Hematopoietic multipotent progenitor cell treated with erythropoietin and hydrocortisone succinate and interleukin-3 and kit ligand, for 17 days (in vitro differentiated cells): ENCODE measurements around the gene REXO4.
"Not testable (repeated sequence)": the region's sequence is repeated elsewhere in the genome, so short reads cannot be mapped to it uniquely, and the experiment has no call there.

Experiments
- DNase-seq: peaks from one replicate; pipeline ENCODE4 v3.0.0-alpha.2; 2015; ENCODE audit warnings: low spot score

Gene REXO4

DNA sequence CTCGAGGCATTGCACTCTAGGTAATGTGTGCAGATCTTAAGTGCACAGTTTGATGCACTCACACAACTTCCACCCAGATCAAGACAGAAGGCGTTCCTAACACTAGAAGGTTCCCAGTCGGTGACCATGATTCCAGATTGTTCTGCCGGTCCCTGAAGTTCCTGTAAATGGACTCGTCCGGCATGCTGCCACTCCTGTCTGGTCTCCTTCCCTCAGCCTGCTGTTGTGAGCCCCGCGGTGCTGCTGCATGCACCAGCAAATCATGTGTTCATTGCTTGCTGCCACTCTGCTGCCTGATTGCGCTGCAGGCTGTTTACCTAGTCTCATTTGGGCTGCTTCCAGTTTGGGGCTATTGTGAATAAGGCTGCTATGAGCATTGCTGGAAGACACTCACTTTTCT, 30.1 kb downstream of the REXO4 start:
- DNase-seq = no peak

DNA sequence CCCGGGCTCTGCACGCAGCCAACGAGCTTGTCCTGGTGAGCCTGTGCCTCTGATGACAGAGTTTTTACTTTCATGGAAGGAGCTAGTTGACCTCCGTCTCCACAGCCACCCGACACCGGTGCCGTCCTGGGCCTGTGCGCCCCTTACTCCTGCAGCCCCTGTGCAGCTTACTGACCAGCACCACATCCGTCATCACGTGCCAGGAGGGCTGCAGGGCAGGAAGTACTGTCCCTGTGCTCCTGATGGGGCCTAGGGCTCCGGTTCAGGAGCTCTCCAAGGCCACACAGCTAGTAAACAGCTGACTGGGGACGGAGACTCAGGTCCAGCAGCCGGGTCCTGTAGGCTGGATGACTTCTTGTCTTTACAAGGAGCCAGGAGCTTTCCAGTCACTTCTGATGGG, 31.5 kb downstream of the REXO4 start:
- DNase-seq = no peak

DNA sequence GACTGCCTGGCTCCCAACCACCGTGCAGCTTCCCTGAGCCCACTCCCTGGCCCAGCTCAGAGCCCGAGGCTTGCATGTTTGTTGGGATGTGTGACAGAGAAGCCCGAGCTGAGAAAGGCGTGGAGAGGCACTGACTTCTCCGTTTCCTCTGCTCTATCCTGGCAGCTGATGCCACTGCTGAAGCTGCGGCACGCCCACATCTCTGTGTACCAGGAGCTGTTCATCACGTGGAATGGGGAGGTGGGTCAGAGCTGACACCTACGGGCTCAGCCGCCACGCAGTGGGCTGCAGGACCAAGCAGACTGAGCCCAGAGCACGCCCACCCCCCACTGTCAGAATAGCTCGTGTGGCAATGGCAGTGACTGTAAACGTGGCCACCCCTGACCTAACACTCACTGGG, 32.4 kb downstream of the REXO4 start:
- DNase-seq = no peak

GRCh38 chr9:133384736-133385321, 33.0 kb downstream of the REXO4 start:
- no peak for DNase-seq

- DNase-seq = no peak
Measured at GRCh38 chr9:133383438-133383837, 34.4 kb downstream of the REXO4 start.

GRCh38 chr9:133382507-133383141, 35.2 kb downstream of the REXO4 start:
- DNase-seq = no peak

GRCh38 chr9:133380734-133381133, 37.1 kb downstream of the REXO4 start:
- no peak for DNase-seq

DNA sequence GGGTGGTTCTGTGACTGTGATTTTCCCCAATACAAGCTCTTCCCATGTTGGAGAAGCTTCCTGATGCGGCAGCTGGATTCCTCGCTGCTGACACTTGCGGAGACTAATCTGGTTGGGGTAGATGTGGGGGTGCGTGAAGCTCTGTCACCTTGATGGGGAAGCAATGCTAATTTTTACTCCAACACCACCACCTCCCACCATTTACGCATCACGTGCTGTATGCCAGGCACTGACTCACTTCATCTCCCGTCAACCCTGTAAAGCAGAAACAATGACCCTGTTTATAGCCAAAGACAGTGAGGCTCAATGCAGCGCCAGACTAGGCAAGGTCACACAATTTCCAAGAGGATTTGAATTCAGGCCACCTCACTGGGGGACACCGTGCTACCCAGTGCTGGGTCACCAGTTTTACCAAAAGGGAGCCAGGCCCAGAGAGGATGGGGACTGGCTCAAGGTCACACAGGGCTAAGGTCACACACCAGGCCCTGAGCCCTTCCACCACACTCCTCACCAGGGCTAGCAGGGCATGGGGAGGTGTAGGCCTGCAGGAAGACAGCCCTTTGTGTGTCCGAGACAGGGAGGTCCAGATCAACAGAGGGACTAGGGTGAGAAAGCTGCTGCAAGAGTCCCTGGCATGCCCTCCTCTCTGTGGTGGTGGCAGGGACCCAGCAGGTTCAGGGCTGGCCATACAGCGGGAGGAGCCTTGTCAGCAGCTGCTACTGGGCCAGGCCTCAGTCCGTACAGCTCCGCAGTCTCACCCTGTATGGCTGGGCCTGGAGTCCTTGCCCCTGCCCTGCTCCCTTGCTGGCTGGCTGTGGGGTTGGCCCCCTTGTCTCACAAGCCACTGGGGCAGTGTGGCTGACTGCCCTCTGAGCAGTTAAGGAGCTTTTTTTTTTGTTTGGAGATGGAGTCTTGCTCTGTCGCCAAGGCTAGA, 38.4 kb downstream of the REXO4 start:
- DNase-seq = no peak

- no peak for DNase-seq
Measured at GRCh38 chr9:133378408-133378962, 39.3 kb downstream of the REXO4 start.

DNA sequence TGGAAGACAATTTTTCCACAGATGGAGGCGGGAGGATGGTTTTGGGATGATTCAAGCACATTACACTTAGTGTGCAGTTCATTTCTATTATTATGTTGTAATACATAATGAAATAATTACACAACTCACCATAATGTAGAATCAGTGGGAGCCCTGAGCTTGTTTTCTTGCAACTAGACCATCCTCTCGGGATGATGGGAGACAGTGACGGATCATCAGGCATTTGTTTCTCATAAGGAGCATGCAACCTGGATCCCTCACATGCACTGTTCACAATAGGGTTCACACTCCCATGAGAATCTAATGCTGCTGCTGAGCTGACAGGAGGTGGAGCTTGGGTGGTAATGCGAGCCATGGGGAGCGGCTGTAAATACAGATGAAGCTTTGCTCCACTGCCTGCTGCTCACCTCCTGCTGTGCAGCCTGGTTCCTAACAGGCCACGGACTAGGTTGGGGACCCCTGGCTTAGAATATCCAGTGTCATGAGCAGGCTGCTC, 40.0 kb downstream of the REXO4 start:
- DNase-seq = no peak

DNA sequence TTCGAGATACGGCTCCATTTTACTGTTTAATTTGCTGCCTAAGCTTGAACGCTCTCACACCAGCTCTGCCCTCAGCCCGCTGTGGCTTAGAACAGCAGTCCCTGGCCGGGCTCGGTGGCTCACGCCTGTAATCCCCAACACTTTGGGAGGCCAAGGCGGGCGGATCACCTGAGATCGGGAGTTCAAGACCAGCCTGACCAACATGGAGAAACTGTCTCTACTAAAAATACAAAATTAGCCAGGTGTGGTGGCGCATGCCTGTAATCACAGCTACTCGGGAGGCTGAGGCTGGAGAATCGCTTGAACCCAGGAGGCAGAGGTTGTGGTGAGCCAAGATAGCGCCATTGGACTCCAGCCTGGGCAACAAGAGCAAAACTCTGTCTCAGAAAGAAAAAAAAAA, 40.5 kb downstream of the REXO4 start:
- not testable (repeated sequence) for DNase-seq

GRCh38 chr9:133375724-133376654, 41.8 kb downstream of the REXO4 start, which contains the start of the genes STKLD1 and SURF4:
TSS of gene STKLD1 (plus strand) at chr9:133376366. CDS start at chr9:133376474, 108 bp downstream.
TSS of gene SURF4 (minus strand) at chr9:133376060. CDS start at chr9:133375969, 91 bp downstream.
- peak; percentile 94 for DNase-seq

- DNase-seq = peak; percentile 51
Measured at GRCh38 chr9:133375116-133375723, 42.6 kb downstream of the REXO4 start.

DNA sequence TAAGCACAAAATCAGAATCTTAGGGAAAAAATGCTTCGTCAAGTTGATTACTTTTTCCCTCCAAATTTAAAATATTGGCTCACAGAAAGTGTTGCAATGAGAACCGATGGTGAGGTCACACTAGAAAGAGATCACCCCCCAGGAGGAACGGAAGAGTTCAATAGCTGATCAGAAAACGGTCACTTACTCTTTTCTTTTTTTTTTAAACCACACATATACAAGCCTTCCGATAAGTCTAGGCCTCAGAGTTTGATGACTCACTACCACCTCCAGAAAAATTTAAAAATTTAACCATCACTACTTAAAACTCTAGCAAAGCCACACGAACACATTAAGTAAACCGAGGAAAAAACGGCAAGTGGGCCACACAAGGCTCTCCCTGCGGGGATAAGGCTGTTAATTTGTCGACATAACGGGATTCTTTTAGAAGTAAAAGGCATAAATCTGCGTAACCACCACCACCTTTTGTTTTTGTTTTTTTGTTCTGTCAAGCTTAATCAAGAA, 43.1 kb downstream of the REXO4 start:
- peak; percentile 50 for DNase-seq

- DNase-seq = no peak
Measured at GRCh38 chr9:133372144-133372543, 45.7 kb downstream of the REXO4 start.

DNA sequence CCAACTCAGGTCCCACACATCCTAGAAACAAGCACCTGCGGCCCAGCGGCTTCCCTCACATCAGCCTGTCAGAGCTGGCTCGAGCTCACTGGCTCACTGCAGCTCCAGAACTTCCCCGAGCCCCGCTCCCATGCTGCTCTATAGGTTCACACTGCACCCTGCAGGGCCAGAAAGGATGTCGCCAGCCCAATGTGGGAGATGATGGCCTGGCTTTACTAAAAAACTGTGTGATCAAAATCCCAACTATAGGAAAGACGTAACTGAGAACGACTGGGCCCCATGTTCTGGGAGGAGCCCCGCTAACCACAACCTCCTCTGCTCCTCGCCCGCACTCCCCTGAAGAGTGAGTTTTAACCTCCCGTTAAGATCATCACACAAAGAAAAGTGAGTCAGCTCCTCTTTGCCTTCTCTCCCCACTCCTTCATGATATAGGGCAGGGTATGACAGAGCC, 46.5 kb downstream of the REXO4 start:
- DNase-seq = no peak

DNA sequence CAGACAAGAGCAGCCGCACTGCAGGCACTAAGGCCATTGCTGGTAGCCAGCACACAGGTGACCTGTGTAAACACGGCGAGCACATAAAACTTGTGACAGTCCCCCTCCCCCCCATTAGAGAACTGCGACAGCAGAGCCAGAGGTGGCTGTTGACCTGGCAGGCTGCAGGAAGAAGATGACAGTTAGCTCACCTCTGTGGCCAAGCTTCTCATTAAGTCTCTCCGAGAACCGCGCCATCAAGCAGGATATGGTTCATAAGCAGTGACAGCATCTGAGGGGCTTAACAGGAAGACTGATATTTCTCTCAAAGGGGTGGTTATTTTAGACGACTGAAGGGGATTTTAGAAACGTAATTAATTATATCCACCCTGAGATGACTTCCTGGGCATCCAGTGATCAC, 47.1 kb downstream of the REXO4 start:
- no peak for DNase-seq

- DNase-seq = no peak
Measured at GRCh38 chr9:133369933-133370332, 47.9 kb downstream of the REXO4 start.

GRCh38 chr9:133369422-133369821, 48.4 kb downstream of the REXO4 start:
- DNase-seq = no peak

DNA sequence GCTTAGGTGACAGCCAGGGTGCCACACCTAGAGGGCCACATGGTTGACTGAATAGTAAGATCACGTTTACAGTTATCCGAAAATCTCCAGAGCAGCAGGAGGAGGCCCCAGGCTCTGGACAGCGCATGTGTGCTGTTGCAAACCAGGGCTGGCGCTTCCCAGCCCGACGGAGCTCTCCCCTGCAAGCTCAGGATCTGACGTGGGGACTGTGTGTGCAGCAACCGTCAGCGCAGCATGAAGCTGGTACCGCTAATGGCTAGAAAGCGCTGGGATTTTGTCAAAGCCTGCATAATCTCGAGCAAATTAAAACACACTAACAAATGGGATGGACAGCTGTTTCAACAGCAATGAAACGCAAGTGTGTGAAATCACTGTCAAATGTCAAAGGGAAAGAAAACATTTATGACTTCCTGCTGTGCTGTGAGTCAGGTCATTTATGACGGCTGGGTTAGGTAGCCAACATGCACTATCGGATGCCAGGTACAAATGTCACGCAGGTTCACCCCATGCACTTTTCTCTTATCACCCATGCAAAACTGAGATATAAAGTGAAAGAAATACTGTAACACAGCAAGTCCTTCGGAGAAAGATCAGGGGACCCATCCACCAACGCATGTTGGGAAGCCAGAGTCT, 49.4 kb downstream of the REXO4 start:
- no peak for DNase-seq
